Calu3 (cell line): ENCODE results near the gene SLC9A4. TPM values are rescaled to one million over a fixed set of nuclear protein-coding genes. Genes with fewer than 3 reads are reported as not detected.

Experiments used
- BruUV-seq: library from RNA; stranded (reverse); fragments of 400-500 nt; replicated peaks from 2 replicates; lab custom pipeline; 2021; lab: Mats Ljungman, UMichigan
- CTCF ChIA-PET: fragments of 300-600 bp; sonication (Branson Sonifier 250); formaldehyde crosslinking; loops from one replicate; lab custom pipeline; 2022; ENCODE audit warnings: antibody characterized with exemption; lab: Charles Lee
- DNase-seq: peaks from one replicate; pipeline ENCODE4 v3.0.0; 2022
- H3K27ac Mint-ChIP-seq: one replicate; pipeline ENCODE4 v1.8.0; 2022; ENCODE audit warnings: mixed read lengths; ENCODE audit not compliant: unreplicated experiment
- H3K27me3 Mint-ChIP-seq: one replicate; pipeline ENCODE4 v1.8.0; 2022; ENCODE audit warnings: mixed read lengths; ENCODE audit not compliant: unreplicated experiment
- H3K36me3 Mint-ChIP-seq: one replicate; pipeline ENCODE4 v1.8.0; 2022; ENCODE audit warnings: mild to moderate bottlenecking, moderate library complexity, mixed read lengths; ENCODE audit not compliant: insufficient read depth, unreplicated experiment
- H3K4me1 Mint-ChIP-seq: one replicate; pipeline ENCODE4 v1.8.0; 2022; ENCODE audit warnings: mild to moderate bottlenecking, low read depth, mixed read lengths; ENCODE audit not compliant: unreplicated experiment
- H3K4me3 Mint-ChIP-seq: one replicate; pipeline ENCODE4 v1.8.0; 2022; ENCODE audit warnings: mild to moderate bottlenecking, low read depth, moderate library complexity, mixed read lengths; ENCODE audit not compliant: unreplicated experiment
- H3K9me3 Mint-ChIP-seq: one replicate; pipeline ENCODE4 v1.8.0; 2022; ENCODE audit warnings: low read depth, mixed read lengths; ENCODE audit not compliant: unreplicated experiment
- CTCF ChIP-seq: fragments of 200-600 bp; IDR thresholded peaks from one replicate; pipeline ENCODE4 v1.8.0; 2022; ENCODE audit warnings: antibody characterized with exemption; ENCODE audit not compliant: unreplicated experiment
- intact Hi-C: fragments of 100-400 bp; cut with micrococcal nuclease; formaldehyde crosslinking; loops from one replicate; pipeline ENCODE4 v1.10.0; 2022; ENCODE audit not compliant: unreplicated experiment
- total RNA-seq: library from RNA; stranded (reverse); gene quantifications from 2 replicates; pipeline ENCODE4 v1.2.3, GENCODE V29; 2022

Gene SLC9A4
- total RNA-seq, 1 experiment from 2014 or later: 0.12 TPM

DNA sequence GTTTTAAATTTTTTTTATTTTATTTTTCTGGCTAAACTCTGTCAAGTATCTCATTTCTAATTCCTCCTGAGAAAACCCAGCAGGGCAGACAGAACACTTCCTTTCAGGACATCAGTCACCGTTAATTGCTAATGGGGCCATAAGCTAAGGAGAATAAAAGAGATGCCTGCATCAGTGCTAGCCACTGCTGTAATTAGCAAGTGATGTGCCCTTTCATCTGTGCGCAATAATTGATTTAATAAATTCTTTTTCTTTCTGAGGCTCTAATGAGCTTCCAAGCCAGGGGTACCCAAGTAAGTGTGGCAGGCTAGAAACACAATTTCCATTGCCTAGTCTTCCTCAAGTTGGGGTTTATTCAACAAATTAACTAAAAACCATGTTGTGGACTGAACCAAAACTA, 65.5 kb downstream of the SLC9A4 start:
- Mint-ChIP-seq H3K4me3 (no peak overlapping the region), H3K4me1 (peaks cover 20% of the 10 kb centered on the region), H3K36me3 (no peaks in the 10 kb centered on the region), H3K9me3 (peaks cover 2% of the 10 kb centered on the region), H3K27ac (no peak overlapping the region), H3K27me3 (no peaks in the 10 kb centered on the region)
- no peak for TF ChIP-seq CTCF
- intact Hi-C loops: no loop called here
- no TSS peak for BruUV-seq
- no peak for DNase-seq
- CTCF ChIA-PET: no interaction called here

DNA sequence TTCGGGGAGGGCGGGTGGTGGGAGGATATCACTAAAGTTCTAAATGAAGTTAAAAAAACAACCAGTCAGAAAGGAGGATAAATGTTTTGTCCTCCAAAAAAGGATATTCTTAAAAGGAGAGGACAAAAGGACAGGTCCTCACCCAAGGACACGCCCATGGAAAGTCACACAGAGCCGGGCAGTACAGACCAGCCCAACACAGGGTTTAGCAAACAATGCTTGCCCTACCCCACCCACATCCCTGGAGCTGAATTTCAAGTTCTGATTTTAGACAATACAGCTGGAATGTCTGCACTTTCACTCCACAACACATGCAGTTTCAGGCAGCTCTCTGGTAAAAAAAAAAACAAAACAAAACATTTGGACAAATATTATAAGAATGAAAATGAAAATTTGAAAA, 67.9 kb downstream of the SLC9A4 start:
- H3K9me3 Mint-ChIP-seq: no peaks in the 10 kb centered on the region
- H3K27ac Mint-ChIP-seq: peak overlapping the region; percentile 30
- TF ChIP-seq CTCF: no peak
- BruUV-seq: no TSS peak
- CTCF ChIA-PET: interaction anchor here (0.8 kb wide), 1 partner anchor 9 kb away, joined by 3 read pairs; no protein-coding TSS in a partner anchor
- intact Hi-C loops: no loop called here
- H3K27me3 Mint-ChIP-seq: no peaks in the 10 kb centered on the region
- H3K4me1 Mint-ChIP-seq: peaks cover 20% of the 10 kb centered on the region
- no peak overlapping the region for H3K4me3 Mint-ChIP-seq
- H3K36me3 Mint-ChIP-seq: no peaks in the 10 kb centered on the region
- peak; percentile 55 for DNase-seq

- no peak overlapping the region for H3K27ac Mint-ChIP-seq
- no peak overlapping the region for H3K4me3 Mint-ChIP-seq
- peaks cover 20% of the 10 kb centered on the region for H3K4me1 Mint-ChIP-seq
- no peak for DNase-seq
- intact Hi-C loops: no loop called here
- no peak for TF ChIP-seq CTCF
- peaks cover 5% of the 10 kb centered on the region for H3K36me3 Mint-ChIP-seq
- CTCF ChIA-PET: no interaction called here
- H3K27me3 Mint-ChIP-seq: no peaks in the 10 kb centered on the region
- no peaks in the 10 kb centered on the region for H3K9me3 Mint-ChIP-seq
- no TSS peak for BruUV-seq
These were observed 71.2 kb downstream of the SLC9A4 start for GRCh38 chr2:102544182-102544581.

GRCh38 chr2:102547462-102547861, 74.4 kb downstream of the SLC9A4 start:
- BruUV-seq: no TSS peak
- Mint-ChIP-seq H3K4me1 (peaks cover 2% of the 10 kb centered on the region), H3K27ac (no peak overlapping the region), H3K27me3 (no peaks in the 10 kb centered on the region), H3K4me3 (no peak overlapping the region), H3K9me3 (no peaks in the 10 kb centered on the region), H3K36me3 (peaks cover 5% of the 10 kb centered on the region)
- no peak for TF ChIP-seq CTCF
- no peak for DNase-seq
- intact Hi-C loops: no loop called here
- CTCF ChIA-PET: no interaction called here
